Measurements from ENCODE around the gene GRK3.

GRK3 gene

GRCh38 chr22:25670070-25670461 is 105.6 kb downstream of the GRK3 start:
- no peak for DNase-seq

GRCh38 chr22:25672289-25673084 is 108.0 kb downstream of the GRK3 start:
- peak; percentile 41 for DNase-seq

GRCh38 chr22:25673713-25674112 is 109.2 kb downstream of the GRK3 start:
- no peak for DNase-seq

GRCh38 chr22:25677631-25678030 is 113.2 kb downstream of the GRK3 start:
- no peak for DNase-seq

- no peak for DNase-seq
These were observed 115.6 kb downstream of the GRK3 start for GRCh38 chr22:25680051-25680450.

- peak; percentile 76 for DNase-seq
These were observed 116.5 kb downstream of the GRK3 start for GRCh38 chr22:25680956-25681355.

GRCh38 chr22:25682109-25682508 is 117.6 kb downstream of the GRK3 start:
- no peak for DNase-seq

GRCh38 chr22:25688627-25689026 is 124.2 kb downstream of the GRK3 start:
- DNase-seq: no peak

GRCh38 chr22:25689631-25690030 is 125.2 kb downstream of the GRK3 start:
- DNase-seq: no peak

GRCh38 chr22:25690798-25691197 is 126.3 kb downstream of the GRK3 start:
- no peak for DNase-seq

- DNase-seq: no peak
These were observed 128.2 kb downstream of the GRK3 start for GRCh38 chr22:25692397-25693267.

GRCh38 chr22:25693268-25693565 is 128.7 kb downstream of the GRK3 start:
- no peak for DNase-seq

- DNase-seq: no peak
These were observed 129.9 kb downstream of the GRK3 start for GRCh38 chr22:25694196-25694907.

GRCh38 chr22:25695146-25695545 is 130.7 kb downstream of the GRK3 start:
- no peak for DNase-seq

- DNase-seq: no peak
These were observed 132.3 kb downstream of the GRK3 start for GRCh38 chr22:25696763-25697162.

GRCh38 chr22:25697181-25697664 is 132.7 kb downstream of the GRK3 start:
- peak; percentile 69 for DNase-seq

- no peak for DNase-seq
These were observed 133.5 kb downstream of the GRK3 start for GRCh38 chr22:25697978-25698377.

GRCh38 chr22:25698461-25698860 is 134.0 kb downstream of the GRK3 start:
- no peak for DNase-seq

GRCh38 chr22:25698978-25699377 is 134.5 kb downstream of the GRK3 start:
- no peak for DNase-seq

GRCh38 chr22:25701056-25701780 is 136.7 kb downstream of the GRK3 start:
- DNase-seq: peak; percentile 79

GRCh38 chr22:25702040-25702439 is 137.6 kb downstream of the GRK3 start:
- peak; percentile 30 for DNase-seq

GRCh38 chr22:25702571-25703167 is 138.2 kb downstream of the GRK3 start:
- no peak for DNase-seq
